BLaER1 (cell line): ENCODE results near the gene PCDH8.

Experiments used
- H3K27ac ChIP-seq: shearing (Covaris generic); formaldehyde crosslinking; 2 replicates; pipeline ENCODE4 v1.8.1; 2022
- H3K27me3 ChIP-seq: shearing (Covaris generic); formaldehyde crosslinking; 2 replicates; pipeline ENCODE4 v1.8.1; 2022
- H3K36me3 ChIP-seq: shearing (Covaris generic); formaldehyde crosslinking; 2 replicates; pipeline ENCODE4 v1.8.1; 2022
- H3K4me1 ChIP-seq: shearing (Covaris generic); formaldehyde crosslinking; 2 replicates; pipeline ENCODE4 v1.8.1; 2022
- H3K4me2 ChIP-seq: shearing (Covaris generic); formaldehyde crosslinking; 2 replicates; pipeline ENCODE4 v1.8.1; 2022
- H3K4me3 ChIP-seq: shearing (Covaris generic); formaldehyde crosslinking; 2 replicates; pipeline ENCODE4 v1.8.1; 2022
- H3K9ac ChIP-seq: shearing (Covaris generic); formaldehyde crosslinking; 2 replicates; pipeline ENCODE4 v1.8.1; 2022
- H3K9me3 ChIP-seq: shearing (Covaris generic); formaldehyde crosslinking; 2 replicates; pipeline ENCODE4 v1.8.1; 2022
- H4K20me1 ChIP-seq: shearing (Covaris generic); formaldehyde crosslinking; 2 replicates; pipeline ENCODE4 v1.8.1; 2022
- Cebpa-rat ChIP-seq: shearing (Covaris generic); IDR thresholded peaks from 2 replicates; pipeline ENCODE4 v1.8.1; 2022

PCDH8 gene

GRCh38 chr13:52800856-52801255 lies 47.6 kb downstream of the PCDH8 start:
- no peak overlapping the region for H3K9ac ChIP-seq
- no peaks in the 10 kb centered on the region for H4K20me1 ChIP-seq
- H3K4me1 ChIP-seq = no peaks in the 10 kb centered on the region; the same call in 1 of the 2 replicates
- no peak for TF ChIP-seq Cebpa-rat
- H3K9me3 ChIP-seq = no peaks in the 10 kb centered on the region
- no peak overlapping the region for H3K4me3 ChIP-seq
- no peaks in the 10 kb centered on the region for H3K27me3 ChIP-seq
- H3K27ac ChIP-seq = no peak overlapping the region
- no peaks in the 10 kb centered on the region for H3K36me3 ChIP-seq
- no peak overlapping the region for H3K4me2 ChIP-seq

- Histone ChIP-seq H4K20me1 (no peaks in the 10 kb centered on the region), H3K27me3 (no peaks in the 10 kb centered on the region), H3K27ac (no peak overlapping the region), H3K9ac (no peak overlapping the region), H3K4me2 (no peak overlapping the region), H3K4me1 (no peaks in the 10 kb centered on the region; the same call in 1 of the 2 replicates), H3K36me3 (no peaks in the 10 kb centered on the region), H3K9me3 (no peaks in the 10 kb centered on the region), H3K4me3 (no peak overlapping the region)
- no peak for TF ChIP-seq Cebpa-rat
Measured at GRCh38 chr13:52798770-52799430, 49.5 kb downstream of the PCDH8 start.

GRCh38 chr13:52797176-52797575 lies 51.3 kb downstream of the PCDH8 start:
- Histone ChIP-seq H3K4me3 (no peak overlapping the region), H3K4me2 (no peak overlapping the region), H3K9me3 (no peaks in the 10 kb centered on the region), H3K9ac (no peak overlapping the region), H3K4me1 (no peaks in the 10 kb centered on the region; the same call in 1 of the 2 replicates), H3K36me3 (no peaks in the 10 kb centered on the region), H3K27ac (no peak overlapping the region), H4K20me1 (no peaks in the 10 kb centered on the region), H3K27me3 (no peaks in the 10 kb centered on the region)
- TF ChIP-seq Cebpa-rat = no peak

- no peak overlapping the region for H3K4me3 ChIP-seq
- no peak for TF ChIP-seq Cebpa-rat
- H3K27me3 ChIP-seq = no peaks in the 10 kb centered on the region
- no peak overlapping the region for H3K27ac ChIP-seq
- H3K9me3 ChIP-seq = no peaks in the 10 kb centered on the region
- no peaks in the 10 kb centered on the region for H4K20me1 ChIP-seq
- H3K36me3 ChIP-seq = no peaks in the 10 kb centered on the region
- H3K4me1 ChIP-seq = no peaks in the 10 kb centered on the region
- no peak overlapping the region for H3K4me2 ChIP-seq
- H3K9ac ChIP-seq = no peak overlapping the region
Measured at GRCh38 chr13:52794589-52794988, 53.9 kb downstream of the PCDH8 start.

GRCh38 chr13:52793515-52794061 lies 54.9 kb downstream of the PCDH8 start:
- Histone ChIP-seq H3K36me3 (no peaks in the 10 kb centered on the region), H3K27ac (no peak overlapping the region), H3K4me1 (no peaks in the 10 kb centered on the region), H3K9me3 (no peaks in the 10 kb centered on the region), H3K4me3 (no peak overlapping the region), H4K20me1 (no peaks in the 10 kb centered on the region), H3K4me2 (no peak overlapping the region), H3K9ac (no peak overlapping the region), H3K27me3 (no peaks in the 10 kb centered on the region)
- TF ChIP-seq Cebpa-rat = no peak
